ENCODE data around the gene PYCR2.

DNA sequence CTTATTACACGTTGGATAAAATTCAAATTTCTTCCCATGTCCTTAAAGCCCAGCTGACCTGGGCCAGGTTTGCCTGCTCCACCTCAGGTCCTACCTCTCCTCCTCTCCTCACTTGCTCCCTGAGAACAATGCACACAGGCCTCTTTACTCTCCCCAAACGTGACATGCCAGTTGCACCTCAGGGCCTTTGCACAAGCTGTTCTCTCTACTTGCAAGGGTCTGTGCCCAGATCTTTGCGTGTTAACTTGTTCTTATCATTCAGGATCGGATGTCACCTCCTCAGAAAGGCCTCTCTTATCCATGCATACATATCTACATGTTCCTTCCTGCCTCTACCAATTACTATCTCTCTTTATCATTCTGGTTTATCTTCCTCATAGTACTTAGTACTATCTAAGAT is 20.4 kb downstream of the PYCR2 start:
- TF ChIP-seq, protein P1, sequence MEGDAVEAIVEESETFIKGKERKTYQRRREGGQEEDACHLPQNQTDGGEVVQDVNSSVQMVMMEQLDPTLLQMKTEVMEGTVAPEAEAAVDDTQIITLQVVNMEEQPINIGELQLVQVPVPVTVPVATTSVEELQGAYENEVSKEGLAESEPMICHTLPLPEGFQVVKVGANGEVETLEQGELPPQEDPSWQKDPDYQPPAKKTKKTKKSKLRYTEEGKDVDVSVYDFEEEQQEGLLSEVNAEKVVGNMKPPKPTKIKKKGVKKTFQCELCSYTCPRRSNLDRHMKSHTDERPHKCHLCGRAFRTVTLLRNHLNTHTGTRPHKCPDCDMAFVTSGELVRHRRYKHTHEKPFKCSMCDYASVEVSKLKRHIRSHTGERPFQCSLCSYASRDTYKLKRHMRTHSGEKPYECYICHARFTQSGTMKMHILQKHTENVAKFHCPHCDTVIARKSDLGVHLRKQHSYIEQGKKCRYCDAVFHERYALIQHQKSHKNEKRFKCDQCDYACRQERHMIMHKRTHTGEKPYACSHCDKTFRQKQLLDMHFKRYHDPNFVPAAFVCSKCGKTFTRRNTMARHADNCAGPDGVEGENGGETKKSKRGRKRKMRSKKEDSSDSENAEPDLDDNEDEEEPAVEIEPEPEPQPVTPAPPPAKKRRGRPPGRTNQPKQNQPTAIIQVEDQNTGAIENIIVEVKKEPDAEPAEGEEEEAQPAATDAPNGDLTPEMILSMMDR (IDR thresholded peaks at IDR 0.05; ENCODE audit: low read depth, low read length) = no peak
- TF ChIP-seq MYC (IDR thresholded peaks at IDR 0.05; ENCODE audit: low read depth, low read length) = no peak

Measured in NB4 (cell line).